Nephron (organoid): ENCODE results near the gene GLT6D1.

ENCODE experiments used
- H3K27ac Mint-ChIP-seq, 3 experiments: 2 replicates each; pipeline ENCODE4 v1.8.0; 2020; ENCODE audit warnings: mixed read lengths in 3 of 3, mild to moderate bottlenecking in 2 of 3, moderate library complexity in 1 of 3
- H3K27me3 Mint-ChIP-seq: 2 replicates; pipeline ENCODE4 v1.8.0; 2021; ENCODE audit warnings: low read depth, mild to moderate bottlenecking, moderate library complexity, mixed read lengths
- H3K36me3 Mint-ChIP-seq: 2 replicates; pipeline ENCODE4 v1.8.0; 2020; ENCODE audit warnings: low read depth, mixed read lengths
- H3K4me1 Mint-ChIP-seq: 2 replicates; pipeline ENCODE4 v1.8.0; 2020; ENCODE audit warnings: mixed read lengths
- H3K4me3 Mint-ChIP-seq, 3 experiments: 2 replicates each; pipeline ENCODE4 v1.8.0; 2020; ENCODE audit warnings: mild to moderate bottlenecking in 3 of 3, mixed read lengths in 3 of 3, moderate library complexity in 2 of 3
- H3K9me3 Mint-ChIP-seq: 2 replicates; pipeline ENCODE4 v1.8.0; 2020; ENCODE audit warnings: mixed read lengths
- CTCF ChIP-seq, 3 experiments: fragments of 200-600 bp; sonication (generic); IDR thresholded peaks; one replicate each; pipeline ENCODE4 v1.5.0; 2021; ENCODE audit warnings: antibody characterized with exemption in 3 of 3; ENCODE audit not compliant: unreplicated experiment in 3 of 3

GLT6D1 gene

GRCh38 chr9:135616619-135617537, 22.5 kb downstream of the GLT6D1 start:
- peaks cover 9% of the 10 kb centered on the region for H3K27me3 Mint-ChIP-seq
- no peaks in the 10 kb centered on the region for H3K9me3 Mint-ChIP-seq
- TF ChIP-seq CTCF (IDR thresholded peaks at IDR 0.05; ENCODE audit: unreplicated experiment in 3 of 3): no peak
- H3K36me3 Mint-ChIP-seq: no peaks in the 10 kb centered on the region
- H3K4me3 Mint-ChIP-seq: no peak overlapping the region
- H3K4me1 Mint-ChIP-seq: no peaks in the 10 kb centered on the region
- no peak overlapping the region for H3K27ac Mint-ChIP-seq

GRCh38 chr9:135615666-135616618, 23.4 kb downstream of the GLT6D1 start:
- Mint-ChIP-seq H3K36me3 (no peaks in the 10 kb centered on the region), H3K4me1 (no peaks in the 10 kb centered on the region), H3K27me3 (peaks cover 12% of the 10 kb centered on the region), H3K4me3 (no peak overlapping the region), H3K9me3 (peaks cover 2% of the 10 kb centered on the region), H3K27ac (no peak overlapping the region)
- no peak for TF ChIP-seq CTCF (IDR thresholded peaks at IDR 0.05; ENCODE audit: unreplicated experiment in 3 of 3)

- TF ChIP-seq CTCF (IDR thresholded peaks at IDR 0.05; ENCODE audit: unreplicated experiment in 3 of 3): no peak
- H3K27me3 Mint-ChIP-seq: peaks cover 17% of the 10 kb centered on the region
- H3K4me3 Mint-ChIP-seq: no peak overlapping the region
- H3K4me1 Mint-ChIP-seq: no peaks in the 10 kb centered on the region
- H3K9me3 Mint-ChIP-seq: peaks cover 2% of the 10 kb centered on the region
- no peak overlapping the region for H3K27ac Mint-ChIP-seq
- H3K36me3 Mint-ChIP-seq: no peaks in the 10 kb centered on the region
Measured at GRCh38 chr9:135614821-135615665, 24.3 kb downstream of the GLT6D1 start.

- H3K4me3 Mint-ChIP-seq: no peak overlapping the region
- H3K27me3 Mint-ChIP-seq: peaks cover 18% of the 10 kb centered on the region
- H3K9me3 Mint-ChIP-seq: peaks cover 2% of the 10 kb centered on the region
- H3K27ac Mint-ChIP-seq: no peak overlapping the region
- TF ChIP-seq CTCF (IDR thresholded peaks at IDR 0.05; ENCODE audit: unreplicated experiment in 3 of 3): no peak
- no peaks in the 10 kb centered on the region for H3K36me3 Mint-ChIP-seq
- H3K4me1 Mint-ChIP-seq: no peaks in the 10 kb centered on the region
Measured at GRCh38 chr9:135613946-135614805, 25.2 kb downstream of the GLT6D1 start.
